Activated T-cell treated with anti-CD3 and anti-CD28 coated beads, Interleukin-2, amount 50 U/mL, for 24 hours (primary cell): ENCODE data around the gene TRIP6.

ENCODE experiments used
- DNase-seq: peaks from one replicate; pipeline ENCODE4 v3.0.0-alpha.2; 2020
- H3K27ac Mint-ChIP-seq: 2 replicates; pipeline ENCODE4 v1.8.0; 2020; ENCODE audit warnings: mild to moderate bottlenecking, mixed read lengths
- H3K27me3 Mint-ChIP-seq: 2 replicates; pipeline ENCODE4 v1.8.0; 2020; ENCODE audit warnings: mixed read lengths
- H3K36me3 Mint-ChIP-seq: 2 replicates; pipeline ENCODE4 v1.8.0; 2020; ENCODE audit warnings: low read depth, mixed read lengths
- H3K4me1 Mint-ChIP-seq: 2 replicates; pipeline ENCODE4 v1.8.0; 2020; ENCODE audit warnings: low read depth, mixed read lengths
- H3K4me3 Mint-ChIP-seq: 2 replicates; pipeline ENCODE4 v1.8.0; 2020; ENCODE audit warnings: mild to moderate bottlenecking, moderate library complexity, mixed read lengths
- H3K9me3 Mint-ChIP-seq: 2 replicates; pipeline ENCODE4 v1.8.0; 2020; ENCODE audit warnings: mixed read lengths

Gene TRIP6

GRCh38 chr7:100856871-100857282, 10.3 kb upstream of the TRIP6 start:
- no peaks in the 10 kb centered on the region for H3K9me3 Mint-ChIP-seq
- peaks cover 18% of the 10 kb centered on the region for H3K4me1 Mint-ChIP-seq
- peaks cover 54% of the 10 kb centered on the region for H3K36me3 Mint-ChIP-seq
- H3K4me3 Mint-ChIP-seq: no peak overlapping the region
- H3K27me3 Mint-ChIP-seq: no peaks in the 10 kb centered on the region
- no peak for DNase-seq
- H3K27ac Mint-ChIP-seq: no peak overlapping the region

- peaks cover 76% of the 10 kb centered on the region for H3K36me3 Mint-ChIP-seq
- H3K4me3 Mint-ChIP-seq: no peak overlapping the region
- no peak overlapping the region for H3K27ac Mint-ChIP-seq
- H3K27me3 Mint-ChIP-seq: no peaks in the 10 kb centered on the region
- DNase-seq: no peak
- H3K4me1 Mint-ChIP-seq: peaks cover 1% of the 10 kb centered on the region
- H3K9me3 Mint-ChIP-seq: no peaks in the 10 kb centered on the region
Measured at GRCh38 chr7:100859856-100860255, 7.3 kb upstream of the TRIP6 start.

- H3K4me1 Mint-ChIP-seq: peaks cover 5% of the 10 kb centered on the region
- H3K36me3 Mint-ChIP-seq: peaks cover 72% of the 10 kb centered on the region
Measured at GRCh38 chr7:100860702-100861615, 6.2 kb upstream of the TRIP6 start.

GRCh38 chr7:100861616-100861985, 5.6 kb upstream of the TRIP6 start:
- Mint-ChIP-seq H3K4me3 (no peak overlapping the region), H3K4me1 (peaks cover 9% of the 10 kb centered on the region), H3K36me3 (peaks cover 72% of the 10 kb centered on the region), H3K27me3 (no peaks in the 10 kb centered on the region), H3K27ac (no peak overlapping the region), H3K9me3 (no peaks in the 10 kb centered on the region)
- DNase-seq: no peak

More at GRCh38 chr7:100860702-100861615, 6.2 kb upstream of the TRIP6 start:
- no peak overlapping the region for H3K27ac Mint-ChIP-seq
- H3K27me3 Mint-ChIP-seq: no peaks in the 10 kb centered on the region
- DNase-seq: no peak
- H3K9me3 Mint-ChIP-seq: no peaks in the 10 kb centered on the region
- no peak overlapping the region for H3K4me3 Mint-ChIP-seq

- H3K27ac Mint-ChIP-seq: no peak overlapping the region
- H3K36me3 Mint-ChIP-seq: peaks cover 72% of the 10 kb centered on the region
- no peak overlapping the region for H3K4me3 Mint-ChIP-seq
- no peak for DNase-seq
- H3K27me3 Mint-ChIP-seq: no peaks in the 10 kb centered on the region
- H3K4me1 Mint-ChIP-seq: peaks cover 23% of the 10 kb centered on the region
- H3K9me3 Mint-ChIP-seq: no peaks in the 10 kb centered on the region
Measured at GRCh38 chr7:100863406-100863950, 3.7 kb upstream of the TRIP6 start.

GRCh38 chr7:100864263-100864845, 2.8 kb upstream of the TRIP6 start:
- peaks cover 70% of the 10 kb centered on the region for H3K36me3 Mint-ChIP-seq
- peaks cover 23% of the 10 kb centered on the region for H3K4me1 Mint-ChIP-seq
- no peak overlapping the region for H3K4me3 Mint-ChIP-seq
- no peaks in the 10 kb centered on the region for H3K9me3 Mint-ChIP-seq
- no peak for DNase-seq
- H3K27me3 Mint-ChIP-seq: no peaks in the 10 kb centered on the region
- H3K27ac Mint-ChIP-seq: peak overlapping the region; percentile 71

- no peaks in the 10 kb centered on the region for H3K27me3 Mint-ChIP-seq
- H3K9me3 Mint-ChIP-seq: no peaks in the 10 kb centered on the region
- no peak for DNase-seq
- H3K4me3 Mint-ChIP-seq: no peak overlapping the region
- H3K36me3 Mint-ChIP-seq: peaks cover 65% of the 10 kb centered on the region
- no peak overlapping the region for H3K27ac Mint-ChIP-seq
- H3K4me1 Mint-ChIP-seq: peaks cover 23% of the 10 kb centered on the region
Measured at GRCh38 chr7:100865372-100865911, 1.7 kb upstream of the TRIP6 start.

GRCh38 chr7:100865938-100866728, 1.1 kb upstream of the TRIP6 start:
- H3K27me3 Mint-ChIP-seq: no peaks in the 10 kb centered on the region
- peaks cover 25% of the 10 kb centered on the region for H3K4me1 Mint-ChIP-seq
- peak overlapping the region; percentile 96 for H3K27ac Mint-ChIP-seq

GRCh38 chr7:100866729-100867039, 503 bp upstream of the TRIP6 start:
- Mint-ChIP-seq H3K4me3 (peak overlapping the region; percentile 91), H3K27ac (peak overlapping the region; percentile 96), H3K9me3 (no peaks in the 10 kb centered on the region), H3K36me3 (peaks cover 71% of the 10 kb centered on the region), H3K27me3 (no peaks in the 10 kb centered on the region), H3K4me1 (peaks cover 28% of the 10 kb centered on the region)
- no peak for DNase-seq

More at GRCh38 chr7:100865938-100866728, 1.1 kb upstream of the TRIP6 start:
- H3K4me3 Mint-ChIP-seq: peak overlapping the region; percentile 91
- peaks cover 65% of the 10 kb centered on the region for H3K36me3 Mint-ChIP-seq
- peak; percentile 70 for DNase-seq
- H3K9me3 Mint-ChIP-seq: no peaks in the 10 kb centered on the region

GRCh38 chr7:100867776-100868485, 744 bp downstream of the TRIP6 start:
- Mint-ChIP-seq H3K9me3 (no peaks in the 10 kb centered on the region), H3K27me3 (no peaks in the 10 kb centered on the region), H3K27ac (peak overlapping the region; percentile 96), H3K4me3 (peak overlapping the region; percentile 91), H3K36me3 (peaks cover 68% of the 10 kb centered on the region), H3K4me1 (peaks cover 28% of the 10 kb centered on the region)
- no peak for DNase-seq

GRCh38 chr7:100873599-100874299, 6.6 kb downstream of the TRIP6 start:
- Mint-ChIP-seq H3K9me3 (no peaks in the 10 kb centered on the region), H3K4me3 (peak overlapping the region; percentile 100)

GRCh38 chr7:100874300-100874576, 7.1 kb downstream of the TRIP6 start:
- Mint-ChIP-seq H3K4me3 (peak overlapping the region; percentile 100), H3K27ac (peak overlapping the region; percentile 99), H3K36me3 (peaks cover 90% of the 10 kb centered on the region), H3K9me3 (no peaks in the 10 kb centered on the region), H3K4me1 (peaks cover 52% of the 10 kb centered on the region), H3K27me3 (no peaks in the 10 kb centered on the region)
- DNase-seq: no peak

More at GRCh38 chr7:100873599-100874299, 6.6 kb downstream of the TRIP6 start:
- peaks cover 90% of the 10 kb centered on the region for H3K36me3 Mint-ChIP-seq
- H3K27me3 Mint-ChIP-seq: no peaks in the 10 kb centered on the region
- H3K4me1 Mint-ChIP-seq: peaks cover 47% of the 10 kb centered on the region
- no peak for DNase-seq
- peak overlapping the region; percentile 99 for H3K27ac Mint-ChIP-seq

GRCh38 chr7:100874577-100875355, 7.6 kb downstream of the TRIP6 start, which contains the start of gene SRRT:
SRRT (plus strand) TSS chr7:100875103; CDS start chr7:100875591, 488 bp downstream.
- peaks cover 95% of the 10 kb centered on the region for H3K36me3 Mint-ChIP-seq

More at GRCh38 chr7:100874577-100875355, 7.6 kb downstream of the TRIP6 start, which contains the start of gene SRRT:
- Mint-ChIP-seq H3K9me3 (no peaks in the 10 kb centered on the region), H3K4me3 (peak within 1 kb of the TSS; percentile 100), H3K27ac (peak within 1 kb of the TSS; percentile 99), H3K27me3 (no peaks in the 10 kb centered on the region), H3K4me1 (peaks cover 57% of the 10 kb centered on the region)
- DNase-seq: peak; percentile 99
